B cell (primary cell): ENCODE results near the gene PHF21B. TPM values are rescaled to one million over a fixed set of nuclear protein-coding genes. Genes with fewer than 3 reads are reported as not detected.

ENCODE experiments used
- ATAC-seq: fragments of 200-7000 bp; cut with Tn5 transposase; one replicate; pipeline ENCODE4 v1.10.0; 2021; ENCODE audit warnings: low read depth, mild to moderate bottlenecking, moderate number of reproducible peaks, moderate library complexity
- CTCF ChIA-PET: fragments of 350-600 bp; sonication (Branson Sonifier 250); formaldehyde crosslinking; loops from one replicate; lab custom pipeline; 2021; ENCODE audit warnings: antibody characterized with exemption, inconsistent platforms; lab: Charles Lee
- POLR2A ChIA-PET: fragments of 350-600 bp; sonication (Branson Sonifier 250); formaldehyde crosslinking; loops from one replicate; lab custom pipeline; 2021; ENCODE audit warnings: antibody characterized with exemption; lab: Charles Lee
- DNase-seq: peaks from one replicate; pipeline ENCODE4 v3.0.0; 2013
- H2AFZ ChIP-seq: 2 replicates; pipeline ENCODE4 v1.6.1; 2012; ENCODE audit warnings: mild to moderate bottlenecking, low read depth, low read length; ENCODE audit not compliant: insufficient read depth, poor library complexity, severe bottlenecking
- H3K27ac ChIP-seq, 2 donors: 1 replicate in 1 of 2; 2 replicates in 1 of 2; pipeline ENCODE4 v1.5.1; 2012 to 2013; ENCODE audit warnings: low read length in 2 of 2, mild to moderate bottlenecking in 2 of 2, moderate library complexity in 1 of 2
- H3K27me3 ChIP-seq, 4 experiments: fragments of 200-600 bp in 1 of 4; sonication (generic) in 1 of 4; replicated peaks in 1 of 4; 1 replicate in 2 of 4; 2 replicates in 2 of 4; pipeline versions ENCODE4 v1.6.1 to v1.7.0; 2013 to 2016; ENCODE audit warnings: low read length in 3 of 4, mild to moderate bottlenecking in 2 of 4, mixed read lengths in 1 of 4, moderate library complexity in 1 of 4; ENCODE audit not compliant: insufficient read depth in 4 of 4, control insufficient read depth in 3 of 4; ENCODE audit errors: control extremely low read depth in 1 of 4
- H3K36me3 ChIP-seq, 2 experiments: replicated peaks in 1 of 2; 1 replicate in 1 of 2; 2 replicates in 1 of 2; pipeline versions ENCODE4 v1.6.1 to v1.7.1; 2013; ENCODE audit warnings: low read length in 1 of 2; ENCODE audit not compliant: insufficient read depth in 2 of 2, control insufficient read depth in 1 of 2; ENCODE audit errors: control extremely low read depth in 1 of 2, extremely low read depth in 1 of 2
- H3K4me1 ChIP-seq, 2 donors: fragments of 200-600 bp in 1 of 2; sonication (generic) in 1 of 2; 1 replicate in 1 of 2; 2 replicates in 1 of 2; pipeline versions ENCODE4 v1.5.1 to v1.6.1; 2013 to 2017; ENCODE audit warnings: low read length in 2 of 2; ENCODE audit not compliant: control insufficient read depth in 2 of 2, insufficient read depth in 2 of 2
- H3K4me2 ChIP-seq: replicated peaks from 2 replicates; pipeline ENCODE3; 2012; ENCODE audit warnings: mild to moderate bottlenecking, low read depth, low read length; ENCODE audit not compliant: poor library complexity, severe bottlenecking
- H3K4me3 ChIP-seq, 5 experiments: fragments of 200-600 bp in 1 of 5; sonication (generic) in 1 of 5; 1 replicate in 3 of 5; 2 replicates in 2 of 5; pipeline versions ENCODE4 v1.5.1 to v1.7.0; 2011 to 2016; ENCODE audit warnings: low read length in 4 of 5, mild to moderate bottlenecking in 4 of 5, low read depth in 2 of 5, control low read depth in 1 of 5, moderate library complexity in 1 of 5; ENCODE audit not compliant: insufficient read depth in 1 of 5; ENCODE audit errors: control extremely low read depth in 1 of 5, extremely low read depth in 1 of 5
- H3K79me2 ChIP-seq: fragments of 200-600 bp; sonication (generic); one replicate; pipeline ENCODE4 v1.6.0; 2016; ENCODE audit warnings: low read length; ENCODE audit not compliant: control insufficient read depth, insufficient read depth
- H3K9ac ChIP-seq: fragments of 200-600 bp; sonication (generic); 2 replicates; pipeline ENCODE4 v1.6.1; 2017; ENCODE audit warnings: mild to moderate bottlenecking, low read length, moderate library complexity
- H3K9me3 ChIP-seq, 3 donors: one replicate each; pipeline versions ENCODE4 v1.6.1 to v1.7.1; 2013; ENCODE audit warnings: low read length in 2 of 3; ENCODE audit not compliant: control insufficient read depth in 2 of 3, insufficient read depth in 1 of 3; ENCODE audit errors: control extremely low read depth in 1 of 3
- H4K20me1 ChIP-seq: 2 replicates; pipeline ENCODE4 v1.6.0; 2012; ENCODE audit warnings: mild to moderate bottlenecking, low read length; ENCODE audit not compliant: insufficient read depth, control insufficient read depth, poor library complexity, severe bottlenecking
- H3K27ac Mint-ChIP-seq: one replicate; pipeline ENCODE4 v1.8.0; 2021; ENCODE audit warnings: mixed read lengths
- H3K27me3 Mint-ChIP-seq: one replicate; pipeline ENCODE4 v1.8.0; 2021; ENCODE audit warnings: mixed read lengths
- H3K4me1 Mint-ChIP-seq: one replicate; pipeline ENCODE4 v1.8.0; 2021; ENCODE audit warnings: mixed read lengths
- H3K4me3 Mint-ChIP-seq: one replicate; pipeline ENCODE4 v1.8.0; 2021; ENCODE audit warnings: mixed read lengths
- H3K9me3 Mint-ChIP-seq: one replicate; pipeline ENCODE4 v1.8.0; 2022; ENCODE audit warnings: mixed read lengths; ENCODE audit not compliant: insufficient read depth
- CTCF ChIP-seq: fragments of 200-600 bp; IDR thresholded peaks from one replicate; pipeline ENCODE4 v1.8.0; 2022; ENCODE audit warnings: antibody characterized with exemption, mild to moderate bottlenecking
- EZH2 ChIP-seq: IDR thresholded peaks from 2 replicates; pipeline ENCODE4 v1.6.1; 2012; ENCODE audit warnings: borderline replicate concordance, low read depth, mild to moderate bottlenecking, moderate library complexity, low read length; ENCODE audit not compliant: insufficient read depth, poor library complexity, severe bottlenecking
- WGBS: methylation state at CpG from one replicate; pipeline ENCODE4 v1.1.5; 2013; ENCODE audit warnings: missing lambda C conversion rate; ENCODE audit not compliant: insufficient coverage; 5-methylcytosine and 5-hydroxymethylcytosine counted together
- intact Hi-C: fragments of 100-400 bp; cut with micrococcal nuclease; formaldehyde crosslinking; loops from one replicate; pipeline ENCODE4 v1.10.0; 2022
- polyA plus RNA-seq: library from polyadenylated mRNA; depleted of rRNA; stranded (reverse); fragments of >200 nt; gene quantifications from 2 replicates; pipeline ENCODE4 v1.2.3, GENCODE V29; 2012
- total RNA-seq, 2 donors: library from RNA; stranded (reverse); fragments of 120-200 nt in 1 of 2; gene quantifications; 1 replicate in 1 of 2; 2 replicates in 1 of 2; pipeline versions ENCODE4 v1.2.3 to v1.2.4, GENCODE V29; 2013 to 2022

PHF21B gene
- total and polyA plus RNA-seq, 2 donors (not counting 1 experiment from before 2014, with no cell fraction given) = not detected

DNA sequence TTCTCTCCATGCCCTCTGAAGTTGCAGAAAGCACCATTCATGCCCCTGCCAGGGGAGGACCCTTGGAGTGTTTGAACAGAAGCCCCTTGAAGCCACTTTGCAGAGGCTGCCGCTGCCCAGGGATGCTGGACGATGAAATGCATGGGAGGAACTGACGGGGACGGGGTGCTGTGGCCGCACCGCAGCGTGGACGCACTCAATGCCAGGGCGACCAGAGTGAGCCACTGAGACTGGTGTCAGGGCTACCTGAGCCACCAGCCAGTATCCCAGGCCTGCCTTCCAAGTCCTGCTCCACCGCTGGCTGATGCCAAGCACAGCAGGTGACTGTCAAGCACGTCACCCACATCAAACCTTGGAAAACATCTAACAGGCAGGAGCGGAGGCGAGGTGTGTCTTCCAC lies 17.6 kb downstream of the PHF21B start:
- Mint-ChIP-seq H3K4me3 (no peak overlapping the region), H3K9me3 (no peaks in the 10 kb centered on the region), H3K27me3 (peaks cover 19% of the 10 kb centered on the region), H3K27ac (no peak overlapping the region), H3K4me1 (no peaks in the 10 kb centered on the region)
- ChIA-PET POLR2A (no interaction called here), CTCF (no interaction called here)
- Histone ChIP-seq H3K4me3 (no peak overlapping the region), H3K4me2 (no peak overlapping the region), H3K9ac (no peak overlapping the region), H3K27me3 (no peaks in the 10 kb centered on the region), H4K20me1 (no peaks in the 10 kb centered on the region), H3K36me3 (no peaks in the 10 kb centered on the region), H2AFZ (no peak overlapping the region), H3K4me1 (no peaks in the 10 kb centered on the region), H3K79me2 (no peaks in the 10 kb centered on the region), H3K27ac (no peak overlapping the region), H3K9me3 (peaks cover 0 to 3% (median 0%) of the 10 kb centered on the region in 3 donors)
- DNase-seq = no peak
- ATAC-seq = no peak
- 95% methylated on average over 13 of the region's 13 CpGs for WGBS
- intact Hi-C loops = no loop called here
- no peak for TF ChIP-seq EZH2
- TF ChIP-seq CTCF = no peak

GRCh38 chr22:44991218-44991617 lies 18.6 kb downstream of the PHF21B start:
- no peaks in the 10 kb centered on the region for H3K36me3 ChIP-seq
- no peak for TF ChIP-seq CTCF
- no peak for TF ChIP-seq EZH2
- H3K9ac ChIP-seq = no peak overlapping the region
- H3K27ac Mint-ChIP-seq = no peak overlapping the region
- H3K4me1 ChIP-seq = no peaks in the 10 kb centered on the region
- no peak overlapping the region for H3K4me2 ChIP-seq
- no peaks in the 10 kb centered on the region for H3K9me3 Mint-ChIP-seq
- H3K9me3 ChIP-seq = peaks cover 0 to 3% (median 0%) of the 10 kb centered on the region in 3 donors
- peaks cover 10% of the 10 kb centered on the region for H3K27me3 Mint-ChIP-seq
- intact Hi-C loops = no loop called here
- H3K27ac ChIP-seq = no peak overlapping the region
- no peaks in the 10 kb centered on the region for H3K4me1 Mint-ChIP-seq
- no peaks in the 10 kb centered on the region for H3K79me2 ChIP-seq
- no peaks in the 10 kb centered on the region for H4K20me1 ChIP-seq
- POLR2A ChIA-PET = no interaction called here
- ATAC-seq = no peak
- DNase-seq = no peak
- H3K4me3 Mint-ChIP-seq = no peak overlapping the region
- no peak overlapping the region for H3K4me3 ChIP-seq
- H2AFZ ChIP-seq = no peak overlapping the region
- CTCF ChIA-PET = no interaction called here
- H3K27me3 ChIP-seq = no peaks in the 10 kb centered on the region
- 85% methylated on average over 7 of the region's 10 CpGs for WGBS
